ENCODE results near the gene ELMO1. TPM values are rescaled to one million over a fixed set of nuclear protein-coding genes. Genes with fewer than 3 reads are reported as not detected.

Gene ELMO1
- total RNA-seq, 1 donor from 2014 or later, result 151 TPM

DNA sequence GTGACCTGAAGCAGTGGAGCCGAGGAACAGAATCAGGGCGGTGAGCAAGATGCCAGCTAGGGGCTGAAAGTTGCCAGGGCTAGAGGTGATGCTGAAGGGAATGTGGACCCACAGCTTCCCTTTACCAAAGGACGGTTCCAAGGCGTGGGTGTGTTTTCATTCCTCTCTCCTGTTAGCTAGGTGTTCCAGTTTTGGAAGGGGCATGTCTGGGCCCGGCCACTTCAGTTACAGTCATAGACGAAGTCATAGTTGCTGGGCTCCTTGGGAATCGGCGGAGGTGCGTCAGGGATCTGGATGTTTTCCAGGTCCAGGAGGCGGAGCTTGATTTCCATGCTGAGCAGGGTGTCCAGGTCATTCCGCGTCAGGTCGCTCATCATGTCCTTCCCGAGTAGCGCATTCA is 593.3 kb downstream of the ELMO1 start:
- peaks cover 14% of the 10 kb centered on the region for H3K27me3 Mint-ChIP-seq (ENCODE audit: unreplicated experiment)
- peaks cover 37% of the 10 kb centered on the region for H3K36me3 Mint-ChIP-seq (ENCODE audit: low read depth, unreplicated experiment)
- no peak overlapping the region for H3K27ac Mint-ChIP-seq (ENCODE audit: unreplicated experiment)
- TF ChIP-seq, protein P1, sequence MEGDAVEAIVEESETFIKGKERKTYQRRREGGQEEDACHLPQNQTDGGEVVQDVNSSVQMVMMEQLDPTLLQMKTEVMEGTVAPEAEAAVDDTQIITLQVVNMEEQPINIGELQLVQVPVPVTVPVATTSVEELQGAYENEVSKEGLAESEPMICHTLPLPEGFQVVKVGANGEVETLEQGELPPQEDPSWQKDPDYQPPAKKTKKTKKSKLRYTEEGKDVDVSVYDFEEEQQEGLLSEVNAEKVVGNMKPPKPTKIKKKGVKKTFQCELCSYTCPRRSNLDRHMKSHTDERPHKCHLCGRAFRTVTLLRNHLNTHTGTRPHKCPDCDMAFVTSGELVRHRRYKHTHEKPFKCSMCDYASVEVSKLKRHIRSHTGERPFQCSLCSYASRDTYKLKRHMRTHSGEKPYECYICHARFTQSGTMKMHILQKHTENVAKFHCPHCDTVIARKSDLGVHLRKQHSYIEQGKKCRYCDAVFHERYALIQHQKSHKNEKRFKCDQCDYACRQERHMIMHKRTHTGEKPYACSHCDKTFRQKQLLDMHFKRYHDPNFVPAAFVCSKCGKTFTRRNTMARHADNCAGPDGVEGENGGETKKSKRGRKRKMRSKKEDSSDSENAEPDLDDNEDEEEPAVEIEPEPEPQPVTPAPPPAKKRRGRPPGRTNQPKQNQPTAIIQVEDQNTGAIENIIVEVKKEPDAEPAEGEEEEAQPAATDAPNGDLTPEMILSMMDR (IDR thresholded peaks at IDR 0.05; ENCODE audit: unreplicated experiment), result no peak
- no peak for DNase-seq (ENCODE audit: low spot score)
- peak overlapping the region; percentile 21 for H3K4me3 Mint-ChIP-seq (ENCODE audit: unreplicated experiment)
- no peaks in the 10 kb centered on the region for H3K9me3 Mint-ChIP-seq (ENCODE audit: unreplicated experiment)
- H3K4me1 Mint-ChIP-seq (ENCODE audit: unreplicated experiment), result peaks cover 19% of the 10 kb centered on the region

DNA sequence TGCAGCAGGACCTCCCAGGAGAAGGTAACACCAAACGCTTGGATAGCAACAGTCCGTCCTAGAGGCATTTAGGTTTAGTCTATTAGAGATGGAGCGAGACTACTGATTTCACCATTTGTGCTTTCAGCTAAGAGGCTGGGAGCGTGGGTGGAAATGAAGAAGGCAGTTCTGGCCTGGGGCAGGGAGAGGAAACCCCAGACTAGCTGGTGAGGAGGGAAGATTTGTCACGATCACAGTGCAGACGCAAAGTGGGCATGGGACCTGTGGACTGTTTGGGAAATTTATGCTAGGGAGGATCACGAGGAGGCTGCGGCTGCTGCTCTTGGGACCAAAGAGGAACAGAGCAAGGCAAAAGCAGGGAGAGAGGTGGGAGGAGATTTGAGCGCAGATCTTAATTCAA is 594.0 kb downstream of the ELMO1 start:
- DNase-seq (ENCODE audit: low spot score), result no peak
- TF ChIP-seq, protein P1 (IDR thresholded peaks at IDR 0.05; ENCODE audit: unreplicated experiment), result no peak
- H3K9me3 Mint-ChIP-seq (ENCODE audit: unreplicated experiment), result no peaks in the 10 kb centered on the region
- peaks cover 31% of the 10 kb centered on the region for H3K36me3 Mint-ChIP-seq (ENCODE audit: low read depth, unreplicated experiment)
- H3K4me1 Mint-ChIP-seq (ENCODE audit: unreplicated experiment), result peaks cover 19% of the 10 kb centered on the region
- peak overlapping the region; percentile 54 for H3K4me3 Mint-ChIP-seq (ENCODE audit: unreplicated experiment)
- peak overlapping the region; percentile 70 for H3K27ac Mint-ChIP-seq (ENCODE audit: unreplicated experiment)
- peaks cover 14% of the 10 kb centered on the region for H3K27me3 Mint-ChIP-seq (ENCODE audit: unreplicated experiment)

DNA sequence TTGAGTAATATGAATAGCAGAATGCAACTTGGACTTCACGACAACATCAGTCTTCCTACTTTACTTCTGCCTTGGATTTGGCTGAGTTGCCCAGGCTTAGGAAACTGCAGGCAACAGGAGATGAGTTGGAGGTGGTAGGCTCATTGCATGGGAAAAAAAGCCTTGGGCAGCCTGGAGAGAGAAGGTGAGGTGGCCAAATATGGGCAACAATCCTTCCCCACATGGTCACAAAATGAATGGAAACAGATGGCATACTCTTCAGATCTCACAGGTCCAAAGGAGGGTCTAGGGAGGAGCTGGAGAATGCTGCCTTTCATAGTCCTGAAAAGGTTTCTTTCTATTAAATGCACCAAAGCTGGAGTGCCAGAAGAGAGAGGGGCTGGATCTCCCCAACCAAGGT is 595.7 kb downstream of the ELMO1 start:
- no peak for DNase-seq (ENCODE audit: low spot score)
- no peaks in the 10 kb centered on the region for H3K9me3 Mint-ChIP-seq (ENCODE audit: unreplicated experiment)
- TF ChIP-seq, protein P1 (IDR thresholded peaks at IDR 0.05; ENCODE audit: unreplicated experiment), result no peak
- H3K27ac Mint-ChIP-seq (ENCODE audit: unreplicated experiment), result no peak overlapping the region
- peaks cover 19% of the 10 kb centered on the region for H3K4me1 Mint-ChIP-seq (ENCODE audit: unreplicated experiment)
- peaks cover 14% of the 10 kb centered on the region for H3K27me3 Mint-ChIP-seq (ENCODE audit: unreplicated experiment)
- H3K4me3 Mint-ChIP-seq (ENCODE audit: unreplicated experiment), result no peak overlapping the region
- H3K36me3 Mint-ChIP-seq (ENCODE audit: low read depth, unreplicated experiment), result peaks cover 22% of the 10 kb centered on the region

DNA sequence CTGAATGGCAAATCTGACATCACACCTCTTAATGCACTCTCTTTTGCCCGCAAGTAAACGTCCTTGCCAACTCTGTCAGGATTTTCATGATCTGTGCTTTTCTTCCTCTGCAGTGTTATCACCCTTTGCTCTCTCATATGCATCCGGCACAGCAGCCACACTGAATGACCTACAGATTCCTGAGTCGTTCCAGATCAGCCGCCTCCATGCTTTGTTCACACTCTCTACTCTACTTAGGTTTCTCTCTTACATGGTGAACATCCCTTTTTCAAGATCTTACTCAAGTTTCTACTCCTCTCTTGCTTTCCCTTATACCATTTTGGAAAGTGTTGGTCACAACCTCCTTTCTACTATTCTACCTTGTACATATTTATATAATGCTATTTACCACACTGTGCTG is 596.6 kb downstream of the ELMO1 start:
- peaks cover 26% of the 10 kb centered on the region for H3K36me3 Mint-ChIP-seq (ENCODE audit: low read depth, unreplicated experiment)
- H3K27me3 Mint-ChIP-seq (ENCODE audit: unreplicated experiment), result peaks cover 14% of the 10 kb centered on the region
- H3K4me3 Mint-ChIP-seq (ENCODE audit: unreplicated experiment), result peak overlapping the region; percentile 1
- H3K27ac Mint-ChIP-seq (ENCODE audit: unreplicated experiment), result peak overlapping the region; percentile 10
- H3K9me3 Mint-ChIP-seq (ENCODE audit: unreplicated experiment), result no peaks in the 10 kb centered on the region
- TF ChIP-seq, protein P1 (IDR thresholded peaks at IDR 0.05; ENCODE audit: unreplicated experiment), result no peak
- H3K4me1 Mint-ChIP-seq (ENCODE audit: unreplicated experiment), result peaks cover 19% of the 10 kb centered on the region
- no peak for DNase-seq (ENCODE audit: low spot score)

DNA sequence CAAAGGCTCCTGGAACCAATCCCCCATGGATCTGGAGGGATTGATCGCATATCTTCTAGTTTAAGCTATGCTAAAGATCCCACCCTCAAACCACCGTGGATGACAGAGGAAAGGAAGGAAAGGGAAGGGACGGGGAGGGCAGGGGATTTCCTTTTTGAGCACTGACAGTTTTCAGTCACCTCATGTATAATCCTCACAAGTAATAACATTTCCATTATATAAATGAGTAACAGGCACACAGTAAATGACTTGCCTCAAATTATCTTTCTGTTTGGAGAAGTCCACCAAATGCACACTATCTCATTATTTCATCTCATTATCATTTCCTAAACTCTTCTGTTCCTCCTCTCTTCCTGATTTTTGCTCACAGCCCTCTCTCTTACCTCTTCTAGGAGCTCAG is 597.3 kb downstream of the ELMO1 start:
- no peak overlapping the region for H3K27ac Mint-ChIP-seq (ENCODE audit: unreplicated experiment)
- TF ChIP-seq, protein P1 (IDR thresholded peaks at IDR 0.05; ENCODE audit: unreplicated experiment), result no peak
- peaks cover 19% of the 10 kb centered on the region for H3K4me1 Mint-ChIP-seq (ENCODE audit: unreplicated experiment)
- H3K9me3 Mint-ChIP-seq (ENCODE audit: unreplicated experiment), result no peaks in the 10 kb centered on the region
- H3K4me3 Mint-ChIP-seq (ENCODE audit: unreplicated experiment), result peak overlapping the region; percentile 1
- peaks cover 14% of the 10 kb centered on the region for H3K27me3 Mint-ChIP-seq (ENCODE audit: unreplicated experiment)
- peaks cover 26% of the 10 kb centered on the region for H3K36me3 Mint-ChIP-seq (ENCODE audit: low read depth, unreplicated experiment)
- no peak for DNase-seq (ENCODE audit: low spot score)

All from endothelial cell (in vitro differentiated cells).